HG03103 (cell line): ENCODE results near the gene VPS8.

Experiments
- ATAC-seq: cut with Tn5 transposase; IDR thresholded peaks from one replicate; pipeline ENCODE4 v1.9.1; 2021; ENCODE audit warnings: low read depth; ENCODE audit not compliant: unreplicated experiment

VPS8 gene

GRCh38 chr3:184780981-184781515 is 30.9 kb upstream of the VPS8 start:
- no peak for ATAC-seq

- ATAC-seq, result no peak
Measured at GRCh38 chr3:184781801-184782200, 30.2 kb upstream of the VPS8 start.

- no peak for ATAC-seq
Measured at GRCh38 chr3:184783319-184783718, 28.6 kb upstream of the VPS8 start.

GRCh38 chr3:184784731-184785500 is 27.1 kb upstream of the VPS8 start:
- ATAC-seq, result no peak

GRCh38 chr3:184785890-184786279 is 26.1 kb upstream of the VPS8 start:
- no peak for ATAC-seq

GRCh38 chr3:184786280-184786941 is 25.6 kb upstream of the VPS8 start:
- ATAC-seq, result no peak

- ATAC-seq, result no peak
Measured at GRCh38 chr3:184788751-184789150, 23.2 kb upstream of the VPS8 start.

- no peak for ATAC-seq
Measured at GRCh38 chr3:184789314-184789998, 22.5 kb upstream of the VPS8 start.

- ATAC-seq, result no peak
Measured at GRCh38 chr3:184791171-184791570, 20.8 kb upstream of the VPS8 start.

- ATAC-seq, result no peak
Measured at GRCh38 chr3:184795522-184796190, 16.3 kb upstream of the VPS8 start.

- ATAC-seq, result no peak
Measured at GRCh38 chr3:184796551-184796950, 15.4 kb upstream of the VPS8 start.

GRCh38 chr3:184796954-184797353 is 15.0 kb upstream of the VPS8 start:
- ATAC-seq, result no peak

- ATAC-seq, result no peak
Measured at GRCh38 chr3:184798120-184798519, 13.8 kb upstream of the VPS8 start.

GRCh38 chr3:184800349-184800930 is 11.5 kb upstream of the VPS8 start:
- no peak for ATAC-seq

GRCh38 chr3:184801241-184801785 is 10.7 kb upstream of the VPS8 start:
- no peak for ATAC-seq

GRCh38 chr3:184802150-184802549 is 9.8 kb upstream of the VPS8 start:
- no peak for ATAC-seq

GRCh38 chr3:184804801-184805200 is 7.2 kb upstream of the VPS8 start:
- no peak for ATAC-seq

GRCh38 chr3:184805351-184806038 is 6.5 kb upstream of the VPS8 start:
- ATAC-seq, result no peak

- ATAC-seq, result no peak
Measured at GRCh38 chr3:184806567-184807271, 5.2 kb upstream of the VPS8 start.
